K562 (cell line): Measurements from ENCODE around the gene NES. TPM values are rescaled to one million over a fixed set of nuclear protein-coding genes. Genes with fewer than 3 reads are reported as not detected.

Experiments used
- ATAC-seq: fragments of 200-7000 bp; cut with Tn5 transposase; 3 replicates; pipeline ENCODE4 v1.9.1; 2020; ENCODE audit warnings: moderate library complexity
- BruUV-seq: library from RNA; stranded (reverse); fragments of 400-500 nt; replicated peaks from 2 replicates; lab custom pipeline; 2021; lab: Mats Ljungman, UMichigan
- CTCF ChIA-PET: fragments of 300-600 bp; formaldehyde crosslinking; extraction: SDS; loops from one replicate; lab custom pipeline; 2021; ENCODE audit warnings: low intra/inter-chr PET ratio; lab: Yijun Ruan, JAX
- POLR2A ChIA-PET: fragments of 300-600, 350-650 bp; sonication (Branson Sonifier 250); formaldehyde crosslinking; extraction: SDS; loops from one replicate; lab custom pipeline; 2021; ENCODE audit warnings: antibody characterized with exemption, inconsistent platforms; lab: Yijun Ruan, JAX
- DNase-seq, 4 experiments: peaks; one replicate each; pipeline versions ENCODE4 v3.0.0 to v3.0.0-alpha.2; 2011 to 2018; ENCODE audit warnings: low spot score in 3 of 4, mixed read lengths in 3 of 4; ENCODE audit errors: extremely low read depth in 1 of 4
- FAIRE-seq: peaks from 2 replicates; lab custom pipeline; 2011; peaks lifted over from hg19 to GRCh38; lab: Jason Lieb, UNC
- H2AFZ ChIP-seq: 2 replicates; pipeline ENCODE4 v1.6.0; 2011; ENCODE audit warnings: low read depth, low read length, control low read depth, inconsistent platforms
- H3K27ac ChIP-seq: fragments of 200-600 bp; 3 replicates; pipeline ENCODE4 v1.8.0; 2011; ENCODE audit warnings: low read depth, mild to moderate bottlenecking, control low read depth, inconsistent platforms, low read length, moderate library complexity, mixed read lengths; ENCODE audit errors: extremely low read depth
- H3K27me3 ChIP-seq, 2 experiments: fragments of 300-600 bp in 1 of 2; 2 replicates in 1 of 2; 3 replicates in 1 of 2; pipeline versions ENCODE4 v1.6.0 to v1.8.0; 2011; ENCODE audit warnings: inconsistent platforms in 2 of 2, low read length in 2 of 2, mild to moderate bottlenecking in 1 of 2, mixed read lengths in 1 of 2, moderate library complexity in 1 of 2; ENCODE audit not compliant: control insufficient read depth in 2 of 2, insufficient read depth in 2 of 2
- H3K36me3 ChIP-seq: fragments of 300-600 bp; 3 replicates; pipeline ENCODE4 v1.8.0; 2011; ENCODE audit warnings: mild to moderate bottlenecking, low read length, inconsistent platforms; ENCODE audit not compliant: control insufficient read depth, insufficient read depth
- H3K4me1 ChIP-seq, 2 experiments: fragments of 200-600 bp in 1 of 2; replicated peaks in 1 of 2; 2 replicates in 1 of 2; 3 replicates in 1 of 2; pipeline versions ENCODE4 v1.5.1 to v1.8.0; 2011; ENCODE audit warnings: inconsistent platforms in 2 of 2, low read length in 2 of 2, mild to moderate bottlenecking in 1 of 2, mixed read lengths in 1 of 2, moderate library complexity in 1 of 2; ENCODE audit not compliant: control insufficient read depth in 2 of 2, insufficient read depth in 2 of 2
- H3K4me2 ChIP-seq: 2 replicates; pipeline ENCODE4 v1.6.1; 2011; ENCODE audit warnings: low read length, control low read depth, inconsistent platforms, mixed read lengths; ENCODE audit not compliant: insufficient read depth
- H3K4me3 ChIP-seq: fragments of 200-600 bp; sonication (generic), shearing (Covaris generic); 2 replicates; pipeline ENCODE4 v1.5.1; 2016; ENCODE audit warnings: control low read depth, inconsistent platforms
- H3K79me2 ChIP-seq: fragments of 200-600 bp; 3 replicates; pipeline ENCODE4 v1.8.0; 2011; ENCODE audit warnings: low read length, inconsistent platforms; ENCODE audit not compliant: control insufficient read depth, insufficient read depth
- H3K9ac ChIP-seq, 2 experiments: 2 replicates each; pipeline versions ENCODE4 v1.6.0 to v1.6.1; 2011; ENCODE audit warnings: low read depth in 2 of 2, low read length in 2 of 2, control low read depth in 1 of 2, inconsistent platforms in 1 of 2, mild to moderate bottlenecking in 1 of 2, mixed read lengths in 1 of 2; ENCODE audit not compliant: insufficient read depth in 1 of 2
- H3K9me1 ChIP-seq: one replicate; pipeline ENCODE4 v1.6.0; 2011; ENCODE audit warnings: inconsistent platforms, mild to moderate bottlenecking, low read length, moderate library complexity; ENCODE audit not compliant: control insufficient read depth, insufficient read depth
- H3K9me3 ChIP-seq: replicated peaks from 2 replicates; pipeline ENCODE4 v1.5.1; 2011; ENCODE audit warnings: low read depth, low read length, inconsistent platforms; ENCODE audit not compliant: control insufficient read depth, insufficient read depth
- H4K20me1 ChIP-seq: replicated peaks from 2 replicates; pipeline ENCODE4 v1.6.1; 2011; ENCODE audit warnings: low read length, inconsistent platforms, mixed read lengths; ENCODE audit not compliant: control insufficient read depth, insufficient read depth
- ARID2 ChIP-seq: fragments of 450-650 bp; IDR thresholded peaks from 2 replicates; pipeline ENCODE4 v1.6.1; 2017; ENCODE audit warnings: antibody characterized with exemption, mild to moderate bottlenecking
- BRCA1 ChIP-seq, 2 experiments: fragments of 450-650 bp in 1 of 2; sonication (generic) in 1 of 2; formaldehyde crosslinking in 1 of 2; IDR thresholded peaks; 2 replicates each; pipeline versions ENCODE4 v1.5.0 to v1.6.1; 2017 to 2020; ENCODE audit warnings: mild to moderate bottlenecking in 1 of 2, missing genetic modification reagents in 1 of 2
- DNMT1 ChIP-seq: fragments of 450-650 bp; IDR thresholded peaks from 2 replicates; pipeline ENCODE4 v1.6.1; 2016; ENCODE audit warnings: antibody characterized with exemption, mild to moderate bottlenecking
- E2F6 ChIP-seq, 2 experiments: IDR thresholded peaks; 2 replicates each; pipeline ENCODE4 v1.6.1; 2011; ENCODE audit warnings: borderline replicate concordance in 1 of 2, control low read depth in 1 of 2, low read depth in 1 of 2, low read length in 1 of 2, mild to moderate bottlenecking in 1 of 2, mixed read lengths in 1 of 2, moderate library complexity in 1 of 2; ENCODE audit not compliant: insufficient read depth in 1 of 2, insufficient read length in 1 of 2, poor library complexity in 1 of 2, severe bottlenecking in 1 of 2; ENCODE audit errors: extremely low read depth in 1 of 2
- ETV1 ChIP-seq: fragments of 450-650 bp; conservative IDR thresholded peaks from 2 replicates; pipeline ENCODE4 v1.6.1; 2016; ENCODE audit warnings: missing genetic modification characterization, control low read depth, low read depth, missing compliant biosample characterization
- FOXP4 ChIP-seq: sonication (generic); formaldehyde crosslinking; IDR thresholded peaks from 2 replicates; pipeline ENCODE4 v1.8.0; 2022; ENCODE audit warnings: mild to moderate bottlenecking, missing genetic modification reagents, borderline replicate concordance
- IRF2 ChIP-seq: sonication (generic); formaldehyde crosslinking; IDR thresholded peaks from 2 replicates; pipeline ENCODE4 v1.8.1; 2022; ENCODE audit warnings: mild to moderate bottlenecking, missing genetic modification reagents
- PPARD ChIP-seq: fragments of 250-450 bp; sonication (Bioruptor Pico); IDR thresholded peaks from 2 replicates; pipeline ENCODE4 v1.8.0; 2022; ENCODE audit warnings: inconsistent platforms, mild to moderate bottlenecking, moderate library complexity
- TEAD2 ChIP-seq: fragments of 450-650 bp; IDR thresholded peaks from 2 replicates; pipeline ENCODE4 v1.6.1; 2016; ENCODE audit warnings: missing genetic modification characterization, control low read depth, missing compliant biosample characterization
- U2AF2 ChIP-seq: fragments of 200-400 bp; formaldehyde crosslinking; optimal IDR thresholded peaks from 2 replicates; pipeline ENCODE3; 2017; ENCODE audit warnings: low read depth, mild to moderate bottlenecking, low read length
- ZFP1 ChIP-seq: fragments of 450-650 bp; formaldehyde crosslinking; IDR thresholded peaks from 2 replicates; pipeline ENCODE4 v1.4.0; 2020; ENCODE audit warnings: mild to moderate bottlenecking, mixed read lengths
- ZNF239 ChIP-seq: fragments of 250-450 bp; sonication (Bioruptor Pico); IDR thresholded peaks from 2 replicates; pipeline ENCODE4 v1.4.0; 2020; ENCODE audit warnings: mild to moderate bottlenecking
- ZNF316 ChIP-seq: fragments of 450-650 bp; IDR thresholded peaks from 2 replicates; pipeline ENCODE4 v1.6.1; 2016
- ZNF354B ChIP-seq: fragments of 250-450 bp; sonication (Bioruptor Pico); IDR thresholded peaks from 2 replicates; pipeline ENCODE4 v1.4.0; 2020
- WGBS: fragments of 100-300 bp; shearing (Covaris generic); methylation state at CpG from one replicate; pipeline ENCODE4 v1.1.6; 2016; ENCODE audit warnings: low coverage, mixed read lengths; ENCODE audit not compliant: insufficient coverage; ENCODE audit errors: missing lambda C conversion rate; 5-methylcytosine and 5-hydroxymethylcytosine counted together
- in situ Hi-C: fragments of 300-500 bp; cut with MboI; formaldehyde crosslinking; loops from 4 replicates; pipeline ENCODE4 v1.15.0; 2018; ENCODE audit warnings: inconsistent platforms, mixed read lengths
- intact Hi-C: fragments of 100-400 bp; cut with micrococcal nuclease; formaldehyde crosslinking; loops from 2 replicates; pipeline ENCODE4 v1.14.2; 2022
- polyA plus RNA-seq, 8 experiments: library from polyadenylated mRNA; depleted of rRNA in 4 of 8; stranded (reverse) in 5 of 8; unstranded in 3 of 8; fragments of >200 nt; fragmentation: Nextera tagmentation in 2 of 8; fragmentation: Illumina TruSeq in 1 of 8; extraction: Ambion mirVana in 2 of 8; extraction: Trizol in 1 of 8; gene quantifications; 2 replicates each; pipeline versions ENCODE4 v1.2.1 to v1.2.3, GENCODE V29; 2011 to 2014; ENCODE audit warnings: inconsistent platforms in 1 of 8, missing spikeins in 1 of 8
- total RNA-seq, 7 experiments: library from RNA; depleted of rRNA in 6 of 7; stranded (reverse); fragments of >200 nt in 6 of 7; fragmentation: Illumina TruSeq in 2 of 7; extraction: Trizol in 2 of 7; gene quantifications; 2 replicates each; pipeline versions ENCODE4 v1.2.1 to v1.2.3, GENCODE V29; 2011 to 2021; ENCODE audit warnings: low replicate concordance in 1 of 7

The NES gene
- total and polyA plus RNA-seq, 9 of the 15 experiments (the other 6 are each of a cell fraction or from before 2014, with no cell fraction given): 0.10 to 8.6 (median 4.2) TPM

- TF ChIP-seq PPARD (CRISPR knock-in tag): no peak
- no peak for TF ChIP-seq FOXP4 (CRISPR knock-in tag)
- TF ChIP-seq ARID2: no peak
- TF ChIP-seq ZNF354B (CRISPR knock-in tag): no peak
- no peak for TF ChIP-seq ZFP1 (CRISPR knock-in tag)
Observed at GRCh38 chr1:156684227-156684782, 7.1 kb upstream of the NES start (continued).

DNA sequence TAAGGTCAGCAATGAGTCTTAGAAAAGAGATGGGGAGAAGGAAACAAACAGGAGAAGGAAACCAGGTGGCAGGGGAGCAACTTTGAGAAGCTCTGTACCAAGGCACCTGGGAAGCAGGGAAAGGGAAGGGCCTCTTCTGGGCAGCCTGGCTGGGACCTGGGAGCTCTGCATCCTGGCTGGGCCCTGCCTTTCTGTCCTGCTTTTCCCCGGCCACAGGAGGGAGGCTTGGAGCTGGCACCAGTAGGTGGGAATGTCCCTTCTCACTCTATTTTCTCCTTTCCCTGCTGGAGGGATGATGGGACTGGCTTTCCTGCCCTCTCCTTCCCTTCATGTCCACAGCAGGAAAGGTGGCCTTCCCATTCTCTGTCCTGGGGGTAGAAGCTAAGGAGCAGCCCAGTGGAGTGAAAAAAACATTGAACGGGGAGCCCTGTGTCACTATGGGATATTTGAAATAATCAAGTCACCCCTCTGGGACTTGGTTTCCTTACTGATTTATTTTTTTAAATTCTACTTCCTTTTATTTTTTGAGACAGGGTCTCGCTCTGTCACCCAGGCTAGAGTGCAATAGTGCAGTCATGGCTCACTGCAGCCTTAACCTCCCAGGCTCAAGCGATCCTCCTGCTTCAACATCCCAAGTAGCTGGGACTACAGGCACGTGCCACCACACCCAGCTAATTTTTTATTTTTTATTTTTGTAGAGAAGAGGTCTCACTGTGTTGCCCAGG, 5.1 kb upstream of the NES start:
- Histone ChIP-seq H2AFZ (no peak overlapping the region), H3K4me3 (no peak overlapping the region), H3K79me2 (no peaks in the 10 kb centered on the region), H3K4me1 (peaks cover 3 to 7% of the 10 kb centered on the region in 2 experiments), H3K36me3 (no peaks in the 10 kb centered on the region), H3K9ac (no peak overlapping the region), H4K20me1 (no peaks in the 10 kb centered on the region), H3K27me3 (peaks cover 6 to 11% of the 10 kb centered on the region in 2 experiments; a peak in 4 of 5 replicates), H3K4me2 (no peak overlapping the region), H3K9me3 (no peaks in the 10 kb centered on the region), H3K9me1 (no peaks in the 10 kb centered on the region), H3K27ac (no peak overlapping the region)
- no peak for FAIRE-seq
- ChIA-PET CTCF (interaction anchor here (1.2 kb wide), 1 partner anchor 43 kb away, joined by 4 read pairs; no protein-coding TSS in a partner anchor), POLR2A (interaction anchor here (0.6 to 1.3 kb wide), 3 partner anchors 17 to 45 kb away, joined by 3 to 7 read pairs (median 4); partner anchors contain the start of gene METTL25B)
- intact Hi-C loops (no loop called here), in situ Hi-C loops (no loop called here)
- DNase-seq: no peak
- ATAC-seq: no peak
- 14% methylated on average over 4 of the region's 5 CpGs for WGBS
- no TSS peak for BruUV-seq
- TF ChIP-seq ZNF239 (no peak), DNMT1 (no peak), U2AF2 (no peak), BRCA1 (IDR thresholded peaks at IDR 0.05) (no peak), BRCA1 (CRISPR knock-in tag; IDR thresholded peaks at IDR 0.05) (no peak), ETV1 (tag) (no peak), ZNF316 (no peak), IRF2 (CRISPR knock-in tag) (no peak), TEAD2 (tag) (no peak), E2F6 (IDR thresholded peaks at IDR 0.05; ENCODE audit: borderline replicate concordance in 1 of 2, extremely low read depth in 1 of 2, insufficient read depth in 1 of 2, insufficient read length in 1 of 2, low read depth in 1 of 2, low read length in 1 of 2, poor library complexity in 1 of 2, severe bottlenecking in 1 of 2) (no peak)
